ENCODE measurements around the gene TMEM229A.

The TMEM229A gene

GRCh38 chr7:124035706-124036105 is 2.8 kb upstream of the TMEM229A start:
- Histone ChIP-seq H3K4me3 (ENCODE audit: low read depth, low read length) (no peak overlapping the region), H3K27me3 (replicated peaks) (peaks cover 32% of the 10 kb centered on the region), H3K27ac (no peak overlapping the region), H3K36me3 (replicated peaks) (no peaks in the 10 kb centered on the region)
- TF ChIP-seq CTCF (IDR thresholded peaks at IDR 0.05; ENCODE audit: low read depth, low read length, missing control alignments): no peak
- in situ Hi-C loops (cut with HindIII; ENCODE audit: low pct_ligation_motif_present, low sequenced_read_pairs): no loop called here
- DNase-seq: no peak

GRCh38 chr7:124034754-124035100 is 1.9 kb upstream of the TMEM229A start:
- H3K36me3 ChIP-seq (replicated peaks): no peaks in the 10 kb centered on the region
- peaks cover 35% of the 10 kb centered on the region for H3K27me3 ChIP-seq (replicated peaks)
- no peak for TF ChIP-seq CTCF (IDR thresholded peaks at IDR 0.05; ENCODE audit: low read depth, low read length, missing control alignments)
- no peak for DNase-seq
- H3K27ac ChIP-seq: no peak overlapping the region
- in situ Hi-C loops (cut with HindIII; ENCODE audit: low pct_ligation_motif_present, low sequenced_read_pairs): no loop called here
- H3K4me3 ChIP-seq (ENCODE audit: low read depth, low read length): no peak overlapping the region

GRCh38 chr7:124033807-124034753 is 1.2 kb upstream of the TMEM229A start:
- DNase-seq: no peak
- no peak for TF ChIP-seq CTCF (IDR thresholded peaks at IDR 0.05; ENCODE audit: low read depth, low read length, missing control alignments)
- Histone ChIP-seq H3K4me3 (ENCODE audit: low read depth, low read length) (no peak overlapping the region), H3K27ac (no peak overlapping the region), H3K27me3 (replicated peaks) (peaks cover 35% of the 10 kb centered on the region), H3K36me3 (replicated peaks) (no peaks in the 10 kb centered on the region)
- in situ Hi-C loops (cut with HindIII; ENCODE audit: low pct_ligation_motif_present, low sequenced_read_pairs): no loop called here

- Histone ChIP-seq H3K27ac (no peak overlapping the region), H3K27me3 (replicated peaks) (peaks cover 35% of the 10 kb centered on the region), H3K36me3 (replicated peaks) (no peaks in the 10 kb centered on the region), H3K4me3 (ENCODE audit: low read depth, low read length) (peak overlapping the region; percentile 47)
- in situ Hi-C loops (cut with HindIII; ENCODE audit: low pct_ligation_motif_present, low sequenced_read_pairs): no loop called here
- TF ChIP-seq CTCF (IDR thresholded peaks at IDR 0.05; ENCODE audit: low read depth, low read length, missing control alignments): no peak
- no peak for DNase-seq
These were observed 384 bp upstream of the TMEM229A start for GRCh38 chr7:124033095-124033806.

- H3K4me3 ChIP-seq (ENCODE audit: low read depth, low read length): peak overlapping the region; percentile 17
- peaks cover 35% of the 10 kb centered on the region for H3K27me3 ChIP-seq (replicated peaks)
- H3K27ac ChIP-seq: no peak overlapping the region
- in situ Hi-C loops (cut with HindIII; ENCODE audit: low pct_ligation_motif_present, low sequenced_read_pairs): no loop called here
- DNase-seq: no peak
- H3K36me3 ChIP-seq (replicated peaks): no peaks in the 10 kb centered on the region
- no peak for TF ChIP-seq CTCF (IDR thresholded peaks at IDR 0.05; ENCODE audit: low read depth, low read length, missing control alignments)
These were observed 948 bp downstream of the TMEM229A start for GRCh38 chr7:124031919-124032318.

All from brain microvascular endothelial cell (primary cell).